Endothelial cell of umbilical vein (primary cell): Measurements from ENCODE around the gene RENBP.

ENCODE experiments used
- MYC ChIP-seq: IDR thresholded peaks from one replicate; pipeline ENCODE4 v1.6.1; 2011; ENCODE audit warnings: mild to moderate bottlenecking, low read depth, low read length
- POLR2A ChIP-seq: IDR thresholded peaks from 2 replicates; pipeline ENCODE4 v1.6.1; 2012; ENCODE audit warnings: low read depth, mild to moderate bottlenecking, control low read depth, low read length
- TF ChIP-seq, protein P1 (sequence below), 2 donors: IDR thresholded peaks; 1 replicate in 1 of 2; 2 replicates in 1 of 2; pipeline ENCODE4 v1.5.1; 2011; ENCODE audit warnings: low read length in 2 of 2, mild to moderate bottlenecking in 2 of 2, moderate library complexity in 2 of 2, control low read depth in 1 of 2, inconsistent platforms in 1 of 2, low read depth in 1 of 2; ENCODE audit not compliant: insufficient read depth in 1 of 2; ENCODE audit errors: extremely low read depth in 1 of 2

DNA sequence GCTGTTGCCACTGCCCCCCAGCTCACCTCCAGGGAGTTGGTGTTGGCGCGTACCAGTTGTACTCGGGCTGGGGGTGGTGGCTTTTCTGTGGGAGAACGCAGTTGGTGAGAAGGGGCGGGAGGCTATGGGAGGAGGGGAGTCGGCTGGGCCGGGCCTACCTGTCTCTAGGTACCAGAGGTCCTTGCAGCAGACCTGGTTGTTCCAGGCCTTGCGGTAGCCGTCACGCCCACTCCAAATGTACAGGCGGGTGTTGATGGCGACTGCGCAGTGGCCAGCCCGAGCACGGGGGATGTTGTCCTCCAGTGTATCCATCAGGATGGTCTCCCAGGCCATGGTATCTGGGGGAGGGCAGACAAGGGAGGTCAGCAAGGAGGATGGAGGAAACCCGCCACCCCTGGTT is 15.6 kb upstream of the RENBP start:
- TF ChIP-seq, protein P1, sequence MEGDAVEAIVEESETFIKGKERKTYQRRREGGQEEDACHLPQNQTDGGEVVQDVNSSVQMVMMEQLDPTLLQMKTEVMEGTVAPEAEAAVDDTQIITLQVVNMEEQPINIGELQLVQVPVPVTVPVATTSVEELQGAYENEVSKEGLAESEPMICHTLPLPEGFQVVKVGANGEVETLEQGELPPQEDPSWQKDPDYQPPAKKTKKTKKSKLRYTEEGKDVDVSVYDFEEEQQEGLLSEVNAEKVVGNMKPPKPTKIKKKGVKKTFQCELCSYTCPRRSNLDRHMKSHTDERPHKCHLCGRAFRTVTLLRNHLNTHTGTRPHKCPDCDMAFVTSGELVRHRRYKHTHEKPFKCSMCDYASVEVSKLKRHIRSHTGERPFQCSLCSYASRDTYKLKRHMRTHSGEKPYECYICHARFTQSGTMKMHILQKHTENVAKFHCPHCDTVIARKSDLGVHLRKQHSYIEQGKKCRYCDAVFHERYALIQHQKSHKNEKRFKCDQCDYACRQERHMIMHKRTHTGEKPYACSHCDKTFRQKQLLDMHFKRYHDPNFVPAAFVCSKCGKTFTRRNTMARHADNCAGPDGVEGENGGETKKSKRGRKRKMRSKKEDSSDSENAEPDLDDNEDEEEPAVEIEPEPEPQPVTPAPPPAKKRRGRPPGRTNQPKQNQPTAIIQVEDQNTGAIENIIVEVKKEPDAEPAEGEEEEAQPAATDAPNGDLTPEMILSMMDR (IDR thresholded peaks at IDR 0.05; ENCODE audit: extremely low read depth in 1 of 2, insufficient read depth in 1 of 2, low read depth in 1 of 2, low read length in 2 of 2), result no peak
- no peak for TF ChIP-seq MYC
- no peak for TF ChIP-seq POLR2A
